COLO668 (cell line): Measurements from ENCODE around the gene KRTAP10-10.
"Not testable (repeated sequence)": the region's sequence is repeated elsewhere in the genome, so short reads cannot be mapped to it uniquely, and the experiment has no call there.

ENCODE experiments used
- DNase-seq: peaks from one replicate; lab custom pipeline; 2025; ENCODE audit not compliant: unreplicated experiment; lab: John Stamatoyannopoulos, UW

KRTAP10-10 gene

DNA sequence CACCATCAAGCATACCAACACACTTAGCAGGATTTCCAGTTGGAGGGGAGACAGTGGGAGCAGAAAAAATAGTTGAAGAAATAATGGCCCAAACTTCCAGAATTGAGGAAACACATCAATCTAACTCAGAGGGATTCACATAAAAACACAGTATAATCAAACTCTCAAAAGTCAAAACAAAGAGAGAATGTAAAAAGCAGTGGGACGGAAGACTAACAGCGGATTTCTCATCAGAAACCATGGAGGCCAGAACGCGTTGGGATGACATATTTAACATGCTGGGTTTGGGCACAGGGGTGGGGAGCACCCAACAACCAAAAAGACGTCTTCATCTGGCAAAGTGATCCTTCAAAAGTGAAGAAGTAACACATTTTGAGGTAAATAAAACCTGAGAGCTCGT lies 17.3 kb upstream of the KRTAP10-10 start:
- DNase-seq = no peak

DNA sequence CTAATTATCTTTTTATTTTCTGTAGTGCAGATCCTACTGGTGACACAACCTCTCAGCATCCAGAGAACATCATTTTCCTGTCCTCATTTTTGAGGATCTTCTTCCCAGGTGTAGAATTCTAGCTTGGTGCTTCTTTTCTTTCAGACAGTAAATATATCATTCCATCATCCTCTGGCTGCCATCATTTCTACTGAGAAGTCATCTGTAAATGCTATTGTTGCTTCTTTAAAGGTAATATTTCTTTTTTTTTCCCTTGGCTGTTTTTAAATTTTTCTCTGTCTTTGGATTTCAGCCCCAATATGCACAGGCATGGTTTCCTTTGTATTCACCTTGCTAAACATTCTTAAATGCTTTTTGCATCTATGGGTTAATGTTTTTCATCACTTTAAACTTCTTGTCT lies 13.6 kb upstream of the KRTAP10-10 start:
- DNase-seq = no peak

DNA sequence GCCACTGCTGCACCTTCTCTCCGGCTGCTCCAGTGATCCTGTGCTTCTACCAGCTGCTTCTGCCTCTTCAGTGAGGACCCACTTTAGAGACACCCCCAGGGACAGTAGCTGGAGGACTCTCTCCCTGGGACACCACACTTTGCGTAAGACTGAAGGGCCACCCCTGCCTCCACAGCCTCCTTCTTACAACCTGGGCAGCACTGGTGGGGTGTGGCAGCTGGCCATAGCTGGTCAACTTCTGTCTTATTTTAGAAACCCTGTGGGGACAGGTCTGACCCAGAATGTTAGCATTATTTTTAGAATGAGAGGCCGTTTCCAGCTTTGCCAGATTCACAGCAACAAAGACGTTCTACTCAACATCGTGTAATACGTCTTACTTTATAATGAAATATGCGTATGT lies 11.4 kb upstream of the KRTAP10-10 start:
- DNase-seq = no peak

DNA sequence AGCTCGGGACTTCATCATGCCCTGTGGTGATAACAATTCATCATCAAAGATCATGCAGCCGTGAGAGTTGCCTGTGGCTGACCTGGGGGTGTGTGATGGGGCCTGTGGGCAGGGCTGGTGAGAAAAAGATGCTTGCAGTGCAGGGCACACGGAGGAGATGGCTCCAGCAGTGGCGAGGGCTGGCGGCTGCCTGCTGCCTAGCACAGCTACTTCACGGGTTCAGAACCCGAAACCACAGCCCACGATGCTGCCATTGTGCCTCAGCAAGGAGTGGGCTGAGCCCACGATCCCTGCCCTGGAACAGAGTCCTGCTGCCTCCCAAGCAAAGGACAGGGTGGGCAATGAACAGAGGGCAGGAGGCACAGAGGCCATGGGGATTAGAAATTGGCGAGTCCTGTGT lies 10.9 kb upstream of the KRTAP10-10 start:
- no peak for DNase-seq

DNA sequence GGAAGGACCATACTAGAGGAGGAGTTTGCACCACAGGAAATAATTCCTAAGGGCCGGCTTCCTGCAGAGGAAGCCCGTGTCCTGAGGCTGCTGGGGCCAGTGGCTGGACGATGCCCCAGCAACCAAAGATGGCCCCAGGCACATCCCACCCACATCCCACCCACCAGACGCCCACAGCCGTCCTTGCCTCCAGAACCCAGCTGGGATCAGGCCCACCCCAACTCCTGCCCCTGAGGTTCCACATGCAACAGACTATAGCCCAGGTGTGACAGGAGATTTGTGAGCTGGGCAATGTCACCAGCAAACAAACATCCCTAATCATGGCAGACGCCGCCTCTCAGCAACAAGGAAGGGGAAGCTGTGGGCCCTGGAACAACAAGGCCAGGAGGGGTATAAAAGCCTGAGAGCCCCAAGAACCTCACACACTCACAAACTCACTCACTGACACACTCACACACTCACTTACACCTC lies 10.4 kb upstream of the KRTAP10-10 start, which contains the start of gene KRTAP10-9:
Gene KRTAP10-9, plus strand, starts transcription at position 421 of the 471 bp plus-strand sequence. CDS start 79 bp downstream, outside the sequence.
- DNase-seq = no peak

DNA sequence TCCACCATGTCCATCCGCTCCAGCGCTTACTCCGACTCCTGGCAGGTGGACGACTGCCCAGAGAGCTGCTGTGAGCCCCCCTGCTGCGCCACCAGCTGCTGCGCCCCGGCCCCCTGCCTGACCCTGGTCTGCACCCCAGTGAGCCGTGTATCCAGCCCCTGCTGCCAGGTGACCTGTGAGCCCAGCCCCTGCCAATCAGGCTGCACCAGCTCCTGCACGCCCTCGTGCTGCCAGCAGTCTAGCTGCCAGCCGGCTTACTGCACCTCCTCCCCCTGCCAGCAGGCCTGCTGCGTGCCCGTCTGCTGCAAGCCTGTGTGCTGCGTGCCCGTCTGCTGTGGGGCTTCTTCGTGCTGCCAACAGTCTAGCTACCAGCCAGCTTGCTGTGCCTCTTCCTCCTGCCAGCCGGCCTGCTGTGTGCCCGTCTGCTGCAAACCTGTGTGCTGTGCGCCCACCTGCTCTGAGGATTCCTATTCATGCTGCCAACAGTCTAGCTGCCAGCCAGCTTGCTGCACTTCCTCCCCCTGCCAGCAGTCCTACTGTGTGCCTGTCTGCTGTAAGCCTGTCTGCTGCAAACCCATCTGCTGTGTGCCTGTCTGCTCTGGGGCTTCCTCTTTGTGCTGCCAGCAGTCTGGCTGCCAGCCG lies 9.9 kb upstream of the KRTAP10-10 start:
- DNase-seq = not testable (repeated sequence)

DNA sequence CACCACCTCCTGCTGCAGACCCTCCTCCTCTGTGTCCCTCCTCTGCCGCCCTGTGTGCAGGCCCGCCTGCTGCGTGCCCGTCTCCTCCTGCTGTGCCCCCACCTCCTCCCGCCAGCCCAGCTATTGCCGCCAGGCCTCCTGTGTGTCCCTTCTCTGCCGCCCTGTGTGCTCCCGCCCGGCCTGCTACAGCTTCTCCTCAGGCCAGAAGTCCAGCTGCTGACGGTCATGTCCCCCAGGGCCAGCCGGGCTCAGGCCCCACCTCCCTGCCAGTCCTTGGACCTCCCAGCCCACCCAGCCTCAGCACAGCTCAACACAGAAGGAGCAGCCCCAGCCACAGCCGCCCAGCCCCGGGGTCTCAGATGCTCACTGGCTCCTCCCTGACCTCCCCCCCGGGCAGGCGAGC lies 9.3 kb upstream of the KRTAP10-10 start:
- DNase-seq = not testable (repeated sequence)

DNA sequence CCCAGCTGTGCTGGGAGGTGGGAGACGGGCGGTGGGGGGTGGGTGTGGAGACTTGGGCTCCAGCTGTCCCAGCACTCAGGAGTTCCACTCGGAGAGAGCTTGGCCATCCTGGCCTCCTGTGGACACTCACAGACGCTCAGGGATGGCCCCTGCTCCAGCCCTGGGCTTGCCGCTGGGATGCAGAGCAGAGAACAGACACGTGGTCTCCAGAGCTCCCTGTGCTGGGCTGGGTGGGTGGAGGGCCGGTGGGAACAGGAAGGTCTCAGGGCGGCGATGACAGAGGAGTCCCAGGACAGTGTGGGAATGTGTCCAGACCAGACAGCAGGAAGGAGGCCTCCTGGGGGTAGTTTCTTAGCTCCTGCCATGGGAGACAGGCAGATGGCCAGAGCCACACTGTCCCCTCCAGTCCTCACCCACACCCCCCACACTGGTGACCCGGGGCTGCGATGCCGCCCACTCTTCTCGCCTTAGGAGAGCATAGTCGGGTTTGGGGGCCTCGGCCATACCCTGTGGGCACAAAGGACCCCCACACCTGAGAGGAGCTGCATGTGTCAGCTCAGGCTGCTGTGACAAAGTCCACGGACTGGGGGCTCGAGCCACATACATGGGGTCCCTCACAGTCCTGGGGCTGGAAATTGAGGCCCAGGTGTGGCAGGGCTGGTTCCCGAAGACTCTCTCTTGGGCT lies 8.3 kb upstream of the KRTAP10-10 start:
- DNase-seq = no peak

DNA sequence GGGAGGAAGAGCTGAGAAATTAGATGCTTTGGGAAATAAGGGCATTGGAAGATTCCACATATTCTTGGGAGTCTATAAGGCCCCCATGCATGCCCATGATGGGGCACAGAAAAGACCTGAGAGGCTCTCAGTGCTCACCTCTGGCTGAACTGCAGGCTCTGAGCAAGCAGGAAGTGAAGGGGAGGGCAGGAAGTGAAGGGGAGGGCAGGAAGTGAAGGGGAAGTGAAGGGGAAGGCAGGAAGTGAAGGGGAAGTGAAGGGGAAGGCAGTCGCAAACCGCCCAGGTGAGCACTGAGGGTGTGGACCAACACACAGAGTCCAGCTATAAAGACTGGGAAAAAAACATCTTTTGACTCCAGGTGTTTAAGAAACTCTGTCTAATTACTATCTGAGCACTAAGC lies 6.7 kb upstream of the KRTAP10-10 start:
- DNase-seq = no peak

DNA sequence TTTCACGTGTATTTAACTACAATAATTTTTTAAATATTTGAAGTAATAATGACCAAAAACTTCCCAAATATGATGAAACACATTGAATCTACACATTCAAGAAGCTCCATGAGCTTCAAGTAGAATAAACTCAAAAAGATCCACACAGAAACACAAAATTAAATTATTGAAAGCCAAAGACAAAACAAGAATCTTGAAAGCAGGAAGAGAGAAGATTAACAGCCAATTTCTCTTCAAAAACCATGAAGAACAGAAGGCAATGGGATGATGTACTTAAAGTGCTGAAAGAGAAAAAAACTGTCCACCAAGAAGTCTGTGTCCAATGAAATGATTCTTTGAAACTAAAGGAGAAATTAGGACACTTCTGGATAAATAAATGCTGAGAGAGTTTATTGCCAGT lies 5.1 kb upstream of the KRTAP10-10 start:
- no peak for DNase-seq

DNA sequence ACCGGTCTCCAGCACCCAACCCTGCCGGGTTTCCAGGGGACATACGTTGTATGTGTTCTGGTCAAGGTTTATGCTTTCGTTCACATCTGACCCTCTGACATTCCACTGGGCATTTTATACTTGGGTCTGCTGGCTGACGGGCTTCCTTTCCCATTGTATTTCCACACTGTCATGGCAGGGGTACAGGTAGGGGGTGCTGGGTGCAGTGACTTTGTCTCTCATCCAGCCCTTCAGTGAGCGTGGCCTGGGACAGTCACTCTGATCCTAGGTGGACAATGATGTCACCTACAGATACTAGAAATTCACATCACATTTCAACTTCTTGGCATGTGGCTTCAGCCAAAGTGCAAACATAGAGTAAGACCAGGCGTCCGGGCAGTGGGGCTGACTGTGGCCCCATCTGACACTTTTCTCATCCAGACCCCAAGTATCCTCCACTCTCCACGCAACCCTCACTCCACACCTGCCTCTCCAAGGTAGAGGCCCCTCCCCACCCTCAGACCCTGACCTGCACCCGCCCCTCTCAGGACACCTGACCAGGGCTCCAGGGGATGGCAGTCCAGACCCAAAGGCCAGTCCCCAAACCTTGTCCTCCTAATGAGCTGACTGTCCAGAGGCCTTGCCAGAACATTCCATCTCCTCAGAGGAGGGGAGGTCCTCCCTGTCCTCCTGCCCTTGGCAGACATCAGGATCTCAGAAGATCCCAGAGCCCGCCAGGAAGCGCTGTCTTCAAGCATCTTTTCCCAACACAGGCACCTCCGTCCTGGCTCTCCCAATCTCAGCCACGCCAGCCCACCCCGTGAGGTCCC lies 743 bp upstream of the KRTAP10-10 start:
- DNase-seq = no peak

DNA sequence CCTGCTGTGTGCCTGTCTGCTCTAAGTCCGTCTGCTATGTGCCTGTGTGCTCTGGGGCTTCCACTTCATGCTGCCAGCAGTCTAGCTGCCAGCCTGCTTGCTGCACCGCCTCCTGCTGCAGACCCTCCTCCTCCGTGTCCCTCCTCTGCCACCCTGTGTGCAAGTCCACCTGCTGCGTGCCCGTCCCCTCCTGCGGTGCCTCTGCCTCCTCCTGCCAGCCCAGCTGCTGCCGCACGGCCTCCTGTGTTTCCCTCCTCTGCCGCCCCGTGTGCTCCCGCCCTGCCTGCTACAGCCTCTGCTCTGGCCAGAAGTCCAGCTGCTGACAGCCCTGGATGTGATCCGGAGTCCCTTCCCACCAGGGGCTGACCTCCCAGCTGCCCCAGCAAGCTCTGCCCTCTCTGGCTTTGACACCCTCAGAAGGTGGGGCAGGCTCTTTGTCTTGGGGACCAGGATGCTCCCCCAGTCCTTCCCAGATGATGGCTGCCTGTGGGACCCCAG lies 744 bp downstream of the KRTAP10-10 start:
- not testable (repeated sequence) for DNase-seq

DNA sequence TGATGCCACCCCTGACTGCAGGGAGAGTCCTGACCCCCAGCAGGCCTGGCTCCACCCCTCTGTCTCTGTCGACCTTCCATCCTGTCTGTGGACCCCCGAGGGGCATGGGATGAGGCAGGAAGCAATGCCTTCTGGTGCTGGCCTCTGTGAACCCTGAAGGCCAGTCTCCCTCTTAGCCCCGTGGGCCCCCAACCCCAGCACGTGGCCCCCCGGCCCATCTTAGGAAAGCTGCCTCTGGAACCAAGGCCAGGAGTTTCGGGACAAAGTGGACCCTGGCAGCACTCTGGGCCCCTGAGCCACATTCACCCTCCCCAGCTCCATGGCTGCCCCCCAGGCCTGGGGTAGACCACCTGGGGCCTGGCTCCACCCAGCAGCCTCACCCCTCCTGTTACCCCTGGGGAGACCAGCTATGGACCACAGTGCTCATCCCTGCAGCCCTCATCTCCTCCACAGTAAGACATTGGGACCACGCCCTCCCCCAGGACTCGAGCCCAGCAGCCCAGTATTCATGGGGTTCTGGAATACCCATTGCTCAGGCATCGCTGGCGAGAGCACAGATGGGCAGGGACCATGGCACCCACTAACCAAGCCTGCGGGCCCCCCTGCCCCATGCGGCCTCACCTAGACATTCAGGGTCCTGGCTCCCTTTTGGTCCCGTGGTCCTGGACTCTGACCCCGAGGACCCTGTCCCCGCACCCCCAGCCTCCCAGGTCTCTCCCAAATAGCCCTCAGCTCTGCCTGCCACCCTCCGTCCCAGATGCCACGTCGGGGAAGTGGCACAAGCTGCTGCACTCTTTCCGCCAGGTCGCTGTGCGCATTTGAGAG lies 1.6 kb downstream of the KRTAP10-10 start:
- not testable (repeated sequence) for DNase-seq

DNA sequence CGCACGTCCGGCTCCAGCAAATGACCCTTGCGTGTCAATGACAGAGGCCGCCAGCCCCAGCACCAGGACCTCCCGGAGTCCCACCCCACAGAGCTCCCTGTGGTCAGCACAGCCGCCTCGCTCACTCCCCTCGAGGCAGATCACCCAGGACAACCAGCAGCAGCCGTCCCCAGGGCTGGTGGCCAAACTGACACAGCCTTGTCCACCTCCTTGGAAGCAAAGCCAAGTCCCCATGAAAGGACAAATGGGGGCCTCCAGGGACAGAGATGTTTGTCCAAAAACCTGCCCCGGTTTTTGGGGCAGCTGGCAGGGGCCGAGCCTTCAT lies 2.1 kb downstream of the KRTAP10-10 start:
- DNase-seq = no peak

DNA sequence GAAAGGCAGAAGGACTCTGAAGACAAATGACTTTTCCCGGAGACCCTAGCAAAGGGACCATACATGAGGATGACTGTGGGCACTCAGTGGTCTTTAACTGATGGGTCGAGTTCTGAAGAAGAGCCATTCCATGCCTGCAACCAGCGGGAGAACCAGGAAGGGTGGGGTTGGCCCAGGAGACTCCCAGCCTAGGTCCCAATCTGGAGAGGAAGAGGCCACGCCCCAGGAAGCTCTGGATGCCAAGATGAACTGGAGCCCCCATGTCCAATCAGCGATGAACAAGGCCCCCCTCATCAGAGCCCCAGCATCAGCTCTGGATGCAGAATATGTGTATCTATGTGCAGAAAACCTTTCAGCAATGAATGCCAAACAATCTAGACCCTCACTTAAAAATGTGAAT lies 3.6 kb downstream of the KRTAP10-10 start:
- no peak for DNase-seq

DNA sequence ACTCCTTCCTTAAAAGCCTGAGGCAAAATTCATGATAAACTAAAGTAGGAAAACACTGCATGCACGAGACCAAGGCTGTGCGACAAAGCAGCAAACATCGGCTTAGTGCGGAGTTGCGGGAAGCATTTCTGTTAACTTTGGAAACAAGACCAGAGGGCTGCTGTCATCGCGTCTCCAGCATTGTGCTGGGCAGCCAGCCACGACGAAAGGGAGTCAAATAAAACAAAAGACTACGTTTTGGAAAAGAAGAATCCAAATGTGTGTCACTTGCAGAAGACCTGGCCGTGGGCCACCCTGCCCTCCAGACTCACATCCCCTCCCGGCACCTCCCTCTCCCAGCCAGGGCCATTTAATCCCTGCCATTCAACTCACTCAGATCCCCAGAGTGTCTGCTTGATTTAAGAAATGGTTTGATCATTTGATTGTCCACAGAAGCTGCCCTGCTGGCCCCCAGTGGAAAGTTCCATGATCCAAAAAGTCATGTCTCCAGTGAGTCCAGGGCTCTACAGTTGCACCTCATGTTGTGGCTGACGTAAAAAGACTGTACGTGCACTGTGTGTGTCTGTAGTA lies 6.7 kb downstream of the KRTAP10-10 start:
- DNase-seq = no peak

DNA sequence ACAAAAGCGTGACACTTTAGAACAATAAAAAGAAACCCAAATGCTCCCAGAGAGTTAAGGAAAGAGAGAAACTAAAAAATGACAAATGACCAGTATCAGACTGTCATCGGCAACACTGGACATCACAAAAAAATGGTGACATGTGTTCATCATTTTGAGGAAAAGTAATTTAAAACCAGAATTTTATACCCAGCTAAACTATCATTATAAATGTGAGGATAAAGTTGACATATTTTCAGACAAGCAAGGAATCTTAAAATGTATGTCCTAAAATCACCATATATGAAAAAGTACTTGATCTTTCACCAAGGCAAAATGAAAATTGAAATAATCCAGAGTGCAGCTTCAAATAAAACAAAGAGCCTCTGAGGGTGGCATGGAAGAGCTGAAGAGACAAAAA lies 7.7 kb downstream of the KRTAP10-10 start:
- no peak for DNase-seq

DNA sequence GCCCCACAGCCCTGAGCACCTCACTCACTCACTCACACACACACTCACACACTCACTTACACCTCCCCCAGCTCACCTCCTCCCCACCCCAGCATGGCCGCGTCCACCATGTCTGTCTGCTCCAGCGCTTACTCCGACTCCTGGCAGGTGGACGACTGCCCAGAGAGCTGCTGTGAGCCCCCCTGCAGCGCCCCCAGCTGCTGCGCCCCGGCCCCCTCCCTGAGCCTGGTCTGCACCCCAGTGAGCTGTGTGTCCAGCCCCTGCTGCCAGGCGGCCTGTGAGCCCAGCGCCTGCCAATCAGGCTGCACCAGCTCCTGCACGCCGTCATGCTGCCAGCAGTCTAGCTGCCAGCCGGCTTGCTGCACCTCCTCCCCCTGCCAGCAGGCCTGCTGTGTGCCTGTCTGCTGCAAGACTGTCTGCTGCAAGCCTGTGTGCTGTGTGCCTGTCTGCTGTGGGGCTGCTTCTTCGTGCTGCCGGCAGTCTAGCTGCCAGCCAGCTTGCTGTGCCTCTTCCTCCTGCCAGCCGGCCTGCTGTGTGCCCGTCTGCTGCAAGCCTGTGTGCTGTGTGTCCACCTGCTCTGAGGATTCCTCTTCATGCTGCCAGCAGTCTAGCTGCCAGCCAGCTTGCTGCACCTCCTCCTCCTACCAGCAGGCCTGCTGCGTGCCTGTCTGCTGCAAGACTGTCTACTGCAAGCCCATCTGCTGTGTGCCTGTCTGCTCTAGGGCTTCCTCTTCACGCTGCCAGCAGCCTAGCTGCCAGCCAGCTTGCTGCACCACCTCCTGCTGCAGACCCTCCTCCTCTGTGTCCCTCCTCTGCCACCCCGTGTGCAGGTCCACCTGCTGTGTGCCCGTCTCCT lies 9.4 kb downstream of the KRTAP10-10 start, which contains the start of gene KRTAP10-11:
Gene KRTAP10-11, plus strand, starts transcription at position 49 of the 856 bp plus-strand sequence. Its CDS starts 45 bp downstream, at position 94.
- peak; percentile 24 for DNase-seq

DNA sequence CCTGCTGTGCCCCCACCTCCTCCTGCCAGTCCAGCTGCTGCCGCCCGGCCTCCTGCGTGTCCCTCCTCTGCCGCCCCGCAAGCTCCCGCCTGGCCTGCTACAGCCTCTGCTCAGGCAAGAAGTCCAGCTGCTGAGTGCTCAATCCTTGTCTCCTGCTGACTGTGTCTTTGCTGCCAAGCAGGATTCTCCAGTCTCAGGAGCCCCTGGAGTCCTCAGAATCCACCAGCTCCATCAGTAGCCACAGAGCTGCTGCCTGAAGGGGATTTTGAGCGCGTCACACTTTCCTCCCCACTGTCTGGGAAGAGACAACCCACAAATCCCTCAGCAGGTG lies 10.0 kb downstream of the KRTAP10-10 start:
- DNase-seq = no peak
